NCI-H524 treated with DMSO at 0.1 percent for 48 hours (cell line): Measurements from ENCODE around the gene FOXN3.
"Not testable (repeated sequence)": the region's sequence is repeated elsewhere in the genome, so short reads cannot be mapped to it uniquely, and the experiment has no call there.

Experiments used
- DNase-seq: peaks from one replicate; lab custom pipeline; 2025; lab: John Stamatoyannopoulos, UW

FOXN3 gene

GRCh38 chr14:89163031-89163636 is 253.9 kb downstream of the FOXN3 start:
- no peak for DNase-seq

GRCh38 chr14:89162586-89162985 is 254.4 kb downstream of the FOXN3 start:
- DNase-seq: no peak

GRCh38 chr14:89160437-89160836 is 256.6 kb downstream of the FOXN3 start:
- no peak for DNase-seq

GRCh38 chr14:89158701-89159100 is 258.3 kb downstream of the FOXN3 start:
- no peak for DNase-seq

- DNase-seq: not testable (repeated sequence)
These were observed 258.9 kb downstream of the FOXN3 start for GRCh38 chr14:89158104-89158503.

- DNase-seq: no peak
These were observed 261.5 kb downstream of the FOXN3 start for GRCh38 chr14:89155491-89155890.

- DNase-seq: not testable (repeated sequence)
These were observed 265.3 kb downstream of the FOXN3 start for GRCh38 chr14:89151693-89152092.

- no peak for DNase-seq
These were observed 270.8 kb downstream of the FOXN3 start for GRCh38 chr14:89146274-89146673.

- no peak for DNase-seq
These were observed 272.4 kb downstream of the FOXN3 start for GRCh38 chr14:89144642-89145041.

GRCh38 chr14:89144066-89144465 is 273.0 kb downstream of the FOXN3 start:
- DNase-seq: no peak

- DNase-seq: no peak
These were observed 273.4 kb downstream of the FOXN3 start for GRCh38 chr14:89143595-89143994.

- no peak for DNase-seq
These were observed 274.7 kb downstream of the FOXN3 start for GRCh38 chr14:89142366-89142765.

GRCh38 chr14:89141862-89142261 is 275.2 kb downstream of the FOXN3 start:
- no peak for DNase-seq

- DNase-seq: no peak
These were observed 276.7 kb downstream of the FOXN3 start for GRCh38 chr14:89140326-89140725.

GRCh38 chr14:89139404-89140247 is 277.4 kb downstream of the FOXN3 start:
- no peak for DNase-seq

- DNase-seq: no peak
These were observed 278.2 kb downstream of the FOXN3 start for GRCh38 chr14:89138846-89139245.

- no peak for DNase-seq
These were observed 279.4 kb downstream of the FOXN3 start for GRCh38 chr14:89137526-89138163.

- DNase-seq: no peak
These were observed 280.4 kb downstream of the FOXN3 start for GRCh38 chr14:89136587-89136986.

GRCh38 chr14:89134640-89135039 is 282.4 kb downstream of the FOXN3 start:
- no peak for DNase-seq

- no peak for DNase-seq
These were observed 285.9 kb downstream of the FOXN3 start for GRCh38 chr14:89131004-89131750.

- no peak for DNase-seq
These were observed 287.5 kb downstream of the FOXN3 start for GRCh38 chr14:89129570-89129969.

GRCh38 chr14:89128311-89129026 is 288.6 kb downstream of the FOXN3 start:
- peak; percentile 94 for DNase-seq
